HepG2 (cell line): ENCODE measurements around the gene CATSPERE. TPM values are rescaled to one million over a fixed set of nuclear protein-coding genes. Genes with fewer than 3 reads are reported as not detected.

Experiments
- ETV5 ChIP-seq: IDR thresholded peaks from 2 replicates; pipeline ENCODE4 v1.6.1; 2018; ENCODE audit warnings: missing biosample characterization, missing genetic modification reagents, inconsistent platforms, borderline replicate concordance
- FOXO4 ChIP-seq: sonication (generic); formaldehyde crosslinking; conservative IDR thresholded peaks from 2 replicates; pipeline ENCODE4 v1.8.1; 2023; ENCODE audit warnings: missing genetic modification reagents
- GTF3A ChIP-seq: sonication (generic); formaldehyde crosslinking; conservative IDR thresholded peaks from 2 replicates; pipeline ENCODE4 v1.4.0; 2020; ENCODE audit warnings: mild to moderate bottlenecking, missing genetic modification reagents
- NCOA5 ChIP-seq: sonication (generic); formaldehyde crosslinking; IDR thresholded peaks from 2 replicates; pipeline ENCODE4 v1.4.0; 2020; ENCODE audit warnings: missing genetic modification reagents
- RBAK ChIP-seq: sonication (generic); formaldehyde crosslinking; IDR thresholded peaks from 2 replicates; pipeline ENCODE4 v1.5.1; 2020; ENCODE audit warnings: mild to moderate bottlenecking, missing genetic modification reagents
- USF2 ChIP-seq, 2 experiments: sonication (generic) in 1 of 2; formaldehyde crosslinking in 1 of 2; IDR thresholded peaks; 2 replicates each; pipeline versions ENCODE4 v1.5.1 to v1.6.1; 2011 to 2020; ENCODE audit warnings: borderline replicate concordance in 1 of 2, low read depth in 1 of 2, low read length in 1 of 2, mild to moderate bottlenecking in 1 of 2, missing genetic modification reagents in 1 of 2, moderate library complexity in 1 of 2
- ZFP82 ChIP-seq: sonication (generic); formaldehyde crosslinking; IDR thresholded peaks from 2 replicates; pipeline ENCODE4 v1.5.1; 2020; ENCODE audit warnings: mild to moderate bottlenecking, missing genetic modification reagents, borderline replicate concordance
- ZNF441 ChIP-seq: sonication (generic); formaldehyde crosslinking; IDR thresholded peaks from 2 replicates; pipeline ENCODE4 v1.7.0; 2021; ENCODE audit warnings: missing genetic modification reagents, borderline replicate concordance
- polyA plus RNA-seq, 8 experiments: library from polyadenylated mRNA; depleted of rRNA in 3 of 8; stranded (reverse) in 7 of 8; unstranded in 1 of 8; fragments of >200 nt; fragmentation: Illumina TruSeq in 4 of 8; extraction: Trizol in 4 of 8; gene quantifications; 2 replicates each; pipeline versions ENCODE4 v1.2.1 to v1.2.3, GENCODE V29; 2011 to 2016; ENCODE audit warnings: low read depth in 4 of 8, missing spikeins in 1 of 8, mixed read lengths in 1 of 8; ENCODE audit not compliant: insufficient read depth in 1 of 8
- total RNA-seq, 5 experiments: library from RNA; depleted of rRNA; stranded (reverse); fragments of >200 nt; fragmentation: Illumina TruSeq; extraction: Trizol; gene quantifications; 2 replicates each; pipeline ENCODE4 v1.2.3, GENCODE V29; 2016; ENCODE audit warnings: low read depth in 1 of 5
- TF ChIP-seq, protein P1 (sequence below): sonication (generic); formaldehyde crosslinking; IDR thresholded peaks from 2 replicates; pipeline ENCODE4 v1.5.0; 2020; ENCODE audit warnings: mild to moderate bottlenecking, missing genetic modification reagents, moderate library complexity
- TF ChIP-seq, protein P2 (sequence below): sonication (generic); formaldehyde crosslinking; IDR thresholded peaks from 2 replicates; pipeline ENCODE4 v1.4.0; 2020; ENCODE audit warnings: missing genetic modification reagents
- TF ChIP-seq, protein P3 (sequence below): sonication (generic); formaldehyde crosslinking; IDR thresholded peaks from 2 replicates; pipeline ENCODE4 v1.4.0; 2020; ENCODE audit warnings: missing genetic modification reagents

The CATSPERE gene
- total and polyA plus RNA-seq, 2 of the 13 experiments (the other 11 are each of a cell fraction or from before 2014, with no cell fraction given): 0.34 to 0.51 TPM

GRCh38 chr1:244450597-244451538, 10.2 kb upstream of the CATSPERE start (continued):
- TF ChIP-seq, protein P1, sequence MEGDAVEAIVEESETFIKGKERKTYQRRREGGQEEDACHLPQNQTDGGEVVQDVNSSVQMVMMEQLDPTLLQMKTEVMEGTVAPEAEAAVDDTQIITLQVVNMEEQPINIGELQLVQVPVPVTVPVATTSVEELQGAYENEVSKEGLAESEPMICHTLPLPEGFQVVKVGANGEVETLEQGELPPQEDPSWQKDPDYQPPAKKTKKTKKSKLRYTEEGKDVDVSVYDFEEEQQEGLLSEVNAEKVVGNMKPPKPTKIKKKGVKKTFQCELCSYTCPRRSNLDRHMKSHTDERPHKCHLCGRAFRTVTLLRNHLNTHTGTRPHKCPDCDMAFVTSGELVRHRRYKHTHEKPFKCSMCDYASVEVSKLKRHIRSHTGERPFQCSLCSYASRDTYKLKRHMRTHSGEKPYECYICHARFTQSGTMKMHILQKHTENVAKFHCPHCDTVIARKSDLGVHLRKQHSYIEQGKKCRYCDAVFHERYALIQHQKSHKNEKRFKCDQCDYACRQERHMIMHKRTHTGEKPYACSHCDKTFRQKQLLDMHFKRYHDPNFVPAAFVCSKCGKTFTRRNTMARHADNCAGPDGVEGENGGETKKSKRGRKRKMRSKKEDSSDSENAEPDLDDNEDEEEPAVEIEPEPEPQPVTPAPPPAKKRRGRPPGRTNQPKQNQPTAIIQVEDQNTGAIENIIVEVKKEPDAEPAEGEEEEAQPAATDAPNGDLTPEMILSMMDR (CRISPR knock-in tag): no peak
- TF ChIP-seq FOXO4 (CRISPR knock-in tag) (no peak), RBAK (CRISPR knock-in tag) (no peak), GTF3A (CRISPR knock-in tag) (no peak), ZFP82 (no peak), NCOA5 (CRISPR knock-in tag) (no peak), ZNF441 (CRISPR knock-in tag) (no peak), USF2 (IDR thresholded peaks at IDR 0.05; ENCODE audit: low read depth, low read length) (no peak), USF2 (CRISPR knock-in tag; IDR thresholded peaks at IDR 0.05; ENCODE audit: borderline replicate concordance) (no peak), ETV5 (no peak)
- TF ChIP-seq, protein P2, sequence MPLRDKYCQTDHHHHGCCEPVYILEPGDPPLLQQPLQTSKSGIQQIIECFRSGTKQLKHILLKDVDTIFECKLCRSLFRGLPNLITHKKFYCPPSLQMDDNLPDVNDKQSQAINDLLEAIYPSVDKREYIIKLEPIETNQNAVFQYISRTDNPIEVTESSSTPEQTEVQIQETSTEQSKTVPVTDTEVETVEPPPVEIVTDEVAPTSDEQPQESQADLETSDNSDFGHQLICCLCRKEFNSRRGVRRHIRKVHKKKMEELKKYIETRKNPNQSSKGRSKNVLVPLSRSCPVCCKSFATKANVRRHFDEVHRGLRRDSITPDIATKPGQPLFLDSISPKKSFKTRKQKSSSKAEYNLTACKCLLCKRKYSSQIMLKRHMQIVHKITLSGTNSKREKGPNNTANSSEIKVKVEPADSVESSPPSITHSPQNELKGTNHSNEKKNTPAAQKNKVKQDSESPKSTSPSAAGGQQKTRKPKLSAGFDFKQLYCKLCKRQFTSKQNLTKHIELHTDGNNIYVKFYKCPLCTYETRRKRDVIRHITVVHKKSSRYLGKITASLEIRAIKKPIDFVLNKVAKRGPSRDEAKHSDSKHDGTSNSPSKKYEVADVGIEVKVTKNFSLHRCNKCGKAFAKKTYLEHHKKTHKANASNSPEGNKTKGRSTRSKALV (CRISPR knock-in tag): no peak
- TF ChIP-seq, protein P3, sequence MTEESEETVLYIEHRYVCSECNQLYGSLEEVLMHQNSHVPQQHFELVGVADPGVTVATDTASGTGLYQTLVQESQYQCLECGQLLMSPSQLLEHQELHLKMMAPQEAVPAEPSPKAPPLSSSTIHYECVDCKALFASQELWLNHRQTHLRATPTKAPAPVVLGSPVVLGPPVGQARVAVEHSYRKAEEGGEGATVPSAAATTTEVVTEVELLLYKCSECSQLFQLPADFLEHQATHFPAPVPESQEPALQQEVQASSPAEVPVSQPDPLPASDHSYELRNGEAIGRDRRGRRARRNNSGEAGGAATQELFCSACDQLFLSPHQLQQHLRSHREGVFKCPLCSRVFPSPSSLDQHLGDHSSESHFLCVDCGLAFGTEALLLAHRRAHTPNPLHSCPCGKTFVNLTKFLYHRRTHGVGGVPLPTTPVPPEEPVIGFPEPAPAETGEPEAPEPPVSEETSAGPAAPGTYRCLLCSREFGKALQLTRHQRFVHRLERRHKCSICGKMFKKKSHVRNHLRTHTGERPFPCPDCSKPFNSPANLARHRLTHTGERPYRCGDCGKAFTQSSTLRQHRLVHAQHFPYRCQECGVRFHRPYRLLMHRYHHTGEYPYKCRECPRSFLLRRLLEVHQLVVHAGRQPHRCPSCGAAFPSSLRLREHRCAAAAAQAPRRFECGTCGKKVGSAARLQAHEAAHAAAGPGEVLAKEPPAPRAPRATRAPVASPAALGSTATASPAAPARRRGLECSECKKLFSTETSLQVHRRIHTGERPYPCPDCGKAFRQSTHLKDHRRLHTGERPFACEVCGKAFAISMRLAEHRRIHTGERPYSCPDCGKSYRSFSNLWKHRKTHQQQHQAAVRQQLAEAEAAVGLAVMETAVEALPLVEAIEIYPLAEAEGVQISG: no peak
